Brain microvascular endothelial cell (primary cell): ENCODE data around the gene ARID4B.

Experiments used
- DNase-seq: peaks from one replicate; pipeline ENCODE4 v3.0.0-alpha.2; 2020
- H3K27ac ChIP-seq: fragments of 250-450 bp; sonication (Bioruptor Pico); 2 replicates; pipeline ENCODE4 v1.5.1; 2020; ENCODE audit warnings: mild to moderate bottlenecking, moderate library complexity
- H3K27me3 ChIP-seq: fragments of 250-450 bp; sonication (Bioruptor Pico); replicated peaks from 2 replicates; pipeline ENCODE4 v1.5.1; 2020; ENCODE audit warnings: mild to moderate bottlenecking
- H3K36me3 ChIP-seq: fragments of 250-450 bp; sonication (Bioruptor Pico); replicated peaks from 2 replicates; pipeline ENCODE4 v1.5.1; 2020; ENCODE audit warnings: mild to moderate bottlenecking
- H3K4me3 ChIP-seq: 2 replicates; pipeline ENCODE4 v1.5.1; 2011; ENCODE audit warnings: low read depth, mild to moderate bottlenecking, control low read depth, low read length, moderate library complexity
- CTCF ChIP-seq: IDR thresholded peaks from 2 replicates; pipeline ENCODE4 v1.5.1; 2011; ENCODE audit warnings: low read depth, mild to moderate bottlenecking, moderate library complexity, low read length, control low read depth, inconsistent platforms; ENCODE audit errors: missing control alignments
- in situ Hi-C: cut with HindIII; loops from 2 replicates; pipeline ENCODE4 v1.10.0; 2017; ENCODE audit warnings: low sequenced_read_pairs, low pct_ligation_motif_present

The ARID4B gene

GRCh38 chr1:235129774-235130570 lies 198.0 kb downstream of the ARID4B start:
- H3K27me3 ChIP-seq = no peaks in the 10 kb centered on the region
- no peak for TF ChIP-seq CTCF
- DNase-seq = no peak
- H3K36me3 ChIP-seq = peaks cover 35% of the 10 kb centered on the region
- H3K4me3 ChIP-seq = no peak overlapping the region
- in situ Hi-C loops = no loop called here
- H3K27ac ChIP-seq = no peak overlapping the region

GRCh38 chr1:235128456-235129328 lies 199.3 kb downstream of the ARID4B start, which contains the start of gene TOMM20:
TSS of gene TOMM20 (minus strand) at chr1:235128837. CDS start at chr1:235128715, 122 bp downstream.
- DNase-seq = peak; percentile 97
- in situ Hi-C loops = no loop called here
- TF ChIP-seq CTCF = peak; percentile 19
- Histone ChIP-seq H3K27ac (peak within 1 kb of the TSS; percentile 94), H3K36me3 (peaks cover 38% of the 10 kb centered on the region), H3K27me3 (no peaks in the 10 kb centered on the region), H3K4me3 (peak within 1 kb of the TSS; percentile 98)

- Histone ChIP-seq H3K27ac (peak overlapping the region; percentile 94), H3K27me3 (no peaks in the 10 kb centered on the region), H3K4me3 (peak overlapping the region; percentile 98), H3K36me3 (peaks cover 39% of the 10 kb centered on the region)
- DNase-seq = no peak
- in situ Hi-C loops = no loop called here
- TF ChIP-seq CTCF = no peak
Observed at GRCh38 chr1:235127732-235128455, 200.1 kb downstream of the ARID4B start.

GRCh38 chr1:235127203-235127602 lies 200.8 kb downstream of the ARID4B start:
- in situ Hi-C loops = no loop called here
- Histone ChIP-seq H3K36me3 (peaks cover 32% of the 10 kb centered on the region), H3K27me3 (no peaks in the 10 kb centered on the region), H3K27ac (peak overlapping the region; percentile 94), H3K4me3 (peak overlapping the region; percentile 98)
- TF ChIP-seq CTCF = no peak
- no peak for DNase-seq

- DNase-seq = no peak
- Histone ChIP-seq H3K4me3 (no peak overlapping the region), H3K27me3 (no peaks in the 10 kb centered on the region), H3K36me3 (peaks cover 31% of the 10 kb centered on the region), H3K27ac (no peak overlapping the region)
- no peak for TF ChIP-seq CTCF
- in situ Hi-C loops = no loop called here
Observed at GRCh38 chr1:235124665-235125064, 203.3 kb downstream of the ARID4B start.
